Neural cell (in vitro differentiated cells): ENCODE data around the gene SFTPA1.

Source experiments
- EP300 ChIP-seq: fragments of 450-650 bp; conservative IDR thresholded peaks from 2 replicates; pipeline ENCODE4 v1.6.1; 2014; ENCODE audit warnings: antibody characterized with exemption, mild to moderate bottlenecking, moderate library complexity; ENCODE audit not compliant: poor library complexity, severe bottlenecking
- EZH2 ChIP-seq: fragments of 200-600, 300-800 bp; shearing (Covaris generic), sonication (generic); IDR thresholded peaks from 2 replicates; pipeline ENCODE4 v1.6.1; 2014; ENCODE audit warnings: antibody characterized with exemption, low read length, borderline replicate concordance, mild to moderate bottlenecking; ENCODE audit not compliant: insufficient read depth, poor library complexity, severe bottlenecking
- MXI1 ChIP-seq: fragments of 450-650 bp; conservative IDR thresholded peaks from 2 replicates; pipeline ENCODE4 v1.6.1; 2014; ENCODE audit warnings: antibody characterized with exemption, mild to moderate bottlenecking; ENCODE audit not compliant: poor library complexity, severe bottlenecking
- POLR2AphosphoS5 ChIP-seq: IDR thresholded peaks from 2 replicates; pipeline ENCODE4 v1.6.1; 2012
- RAD21 ChIP-seq: fragments of 450-650 bp; conservative IDR thresholded peaks from 2 replicates; pipeline ENCODE4 v1.6.1; 2014; ENCODE audit warnings: antibody characterized with exemption, mild to moderate bottlenecking, moderate library complexity
- REST ChIP-seq: IDR thresholded peaks from 2 replicates; pipeline ENCODE4 v1.6.1; 2012; ENCODE audit warnings: borderline replicate concordance
- SMC3 ChIP-seq: fragments of 450-650 bp; conservative IDR thresholded peaks from 2 replicates; pipeline ENCODE4 v1.6.1; 2014; ENCODE audit warnings: antibody characterized with exemption, mild to moderate bottlenecking, moderate library complexity; ENCODE audit not compliant: poor library complexity
- TAF1 ChIP-seq: IDR thresholded peaks from 2 replicates; pipeline ENCODE4 v1.6.1; 2012; ENCODE audit warnings: low read depth
- TF ChIP-seq, protein P1 (sequence below): fragments of 450-650 bp; IDR thresholded peaks from 2 replicates; pipeline ENCODE4 v1.5.1; 2014; ENCODE audit warnings: antibody characterized with exemption, mild to moderate bottlenecking, moderate library complexity; ENCODE audit not compliant: poor library complexity, severe bottlenecking

DNA sequence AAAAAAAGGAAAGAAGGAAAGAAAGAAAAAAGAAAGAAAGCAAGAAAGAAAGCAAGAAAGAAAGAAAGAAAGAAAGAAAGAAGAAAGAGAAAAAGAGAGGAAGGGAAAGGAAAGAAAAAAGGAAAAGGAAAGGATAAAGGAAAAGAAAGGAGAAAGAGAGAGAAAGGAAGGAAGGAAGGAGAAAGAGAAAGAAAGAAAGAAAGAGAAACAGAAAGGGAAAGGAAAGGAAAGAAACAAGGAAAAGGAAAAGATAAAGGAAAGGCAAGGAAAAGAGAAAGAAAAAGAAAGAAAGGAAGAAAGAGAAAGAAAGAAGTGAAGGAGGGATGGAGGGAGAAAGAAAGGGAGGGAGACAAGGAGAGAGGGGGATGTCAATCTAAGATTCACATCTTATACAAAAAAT lies 29.7 kb upstream of the SFTPA1 start:
- TF ChIP-seq, protein P1, sequence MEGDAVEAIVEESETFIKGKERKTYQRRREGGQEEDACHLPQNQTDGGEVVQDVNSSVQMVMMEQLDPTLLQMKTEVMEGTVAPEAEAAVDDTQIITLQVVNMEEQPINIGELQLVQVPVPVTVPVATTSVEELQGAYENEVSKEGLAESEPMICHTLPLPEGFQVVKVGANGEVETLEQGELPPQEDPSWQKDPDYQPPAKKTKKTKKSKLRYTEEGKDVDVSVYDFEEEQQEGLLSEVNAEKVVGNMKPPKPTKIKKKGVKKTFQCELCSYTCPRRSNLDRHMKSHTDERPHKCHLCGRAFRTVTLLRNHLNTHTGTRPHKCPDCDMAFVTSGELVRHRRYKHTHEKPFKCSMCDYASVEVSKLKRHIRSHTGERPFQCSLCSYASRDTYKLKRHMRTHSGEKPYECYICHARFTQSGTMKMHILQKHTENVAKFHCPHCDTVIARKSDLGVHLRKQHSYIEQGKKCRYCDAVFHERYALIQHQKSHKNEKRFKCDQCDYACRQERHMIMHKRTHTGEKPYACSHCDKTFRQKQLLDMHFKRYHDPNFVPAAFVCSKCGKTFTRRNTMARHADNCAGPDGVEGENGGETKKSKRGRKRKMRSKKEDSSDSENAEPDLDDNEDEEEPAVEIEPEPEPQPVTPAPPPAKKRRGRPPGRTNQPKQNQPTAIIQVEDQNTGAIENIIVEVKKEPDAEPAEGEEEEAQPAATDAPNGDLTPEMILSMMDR, result no peak
- TF ChIP-seq EZH2 (no peak), REST (no peak), POLR2AphosphoS5 (no peak), EP300 (no peak), RAD21 (no peak), TAF1 (no peak), SMC3 (no peak), MXI1 (no peak)
